K562 (cell line): Measurements from ENCODE around the gene ATP8B2. TPM values are rescaled to one million over a fixed set of nuclear protein-coding genes. Genes with fewer than 3 reads are reported as not detected.
"Not testable (repeated sequence)": the region's sequence is repeated elsewhere in the genome, so short reads cannot be mapped to it uniquely, and the experiment has no call there.

Experiments
- ATAC-seq: fragments of 200-7000 bp; cut with Tn5 transposase; 3 replicates; pipeline ENCODE4 v1.9.1; 2020; ENCODE audit warnings: moderate library complexity
- BruUV-seq: library from RNA; stranded (reverse); fragments of 400-500 nt; replicated peaks from 2 replicates; lab custom pipeline; 2021; lab: Mats Ljungman, UMichigan
- CTCF ChIA-PET: fragments of 300-600 bp; formaldehyde crosslinking; extraction: SDS; loops from one replicate; lab custom pipeline; 2021; ENCODE audit warnings: low intra/inter-chr PET ratio; lab: Yijun Ruan, JAX
- POLR2A ChIA-PET: fragments of 300-600, 350-650 bp; sonication (Branson Sonifier 250); formaldehyde crosslinking; extraction: SDS; loops from one replicate; lab custom pipeline; 2021; ENCODE audit warnings: antibody characterized with exemption, inconsistent platforms; lab: Yijun Ruan, JAX
- DNase-seq, 4 experiments: peaks; one replicate each; pipeline versions ENCODE4 v3.0.0 to v3.0.0-alpha.2; 2011 to 2018; ENCODE audit warnings: low spot score in 3 of 4, mixed read lengths in 3 of 4; ENCODE audit errors: extremely low read depth in 1 of 4
- FAIRE-seq: peaks from 2 replicates; lab custom pipeline; 2011; peaks lifted over from hg19 to GRCh38; lab: Jason Lieb, UNC
- H2AFZ ChIP-seq: 2 replicates; pipeline ENCODE4 v1.6.0; 2011; ENCODE audit warnings: low read depth, low read length, control low read depth, inconsistent platforms
- H3K27ac ChIP-seq: fragments of 200-600 bp; 3 replicates; pipeline ENCODE4 v1.8.0; 2011; ENCODE audit warnings: low read depth, mild to moderate bottlenecking, control low read depth, inconsistent platforms, low read length, moderate library complexity, mixed read lengths; ENCODE audit errors: extremely low read depth
- H3K27me3 ChIP-seq, 2 experiments: fragments of 300-600 bp in 1 of 2; 2 replicates in 1 of 2; 3 replicates in 1 of 2; pipeline versions ENCODE4 v1.6.0 to v1.8.0; 2011; ENCODE audit warnings: inconsistent platforms in 2 of 2, low read length in 2 of 2, mild to moderate bottlenecking in 1 of 2, mixed read lengths in 1 of 2, moderate library complexity in 1 of 2; ENCODE audit not compliant: control insufficient read depth in 2 of 2, insufficient read depth in 2 of 2
- H3K36me3 ChIP-seq: fragments of 300-600 bp; 3 replicates; pipeline ENCODE4 v1.8.0; 2011; ENCODE audit warnings: mild to moderate bottlenecking, low read length, inconsistent platforms; ENCODE audit not compliant: control insufficient read depth, insufficient read depth
- H3K4me1 ChIP-seq, 2 experiments: fragments of 200-600 bp in 1 of 2; replicated peaks in 1 of 2; 2 replicates in 1 of 2; 3 replicates in 1 of 2; pipeline versions ENCODE4 v1.5.1 to v1.8.0; 2011; ENCODE audit warnings: inconsistent platforms in 2 of 2, low read length in 2 of 2, mild to moderate bottlenecking in 1 of 2, mixed read lengths in 1 of 2, moderate library complexity in 1 of 2; ENCODE audit not compliant: control insufficient read depth in 2 of 2, insufficient read depth in 2 of 2
- H3K4me2 ChIP-seq: 2 replicates; pipeline ENCODE4 v1.6.1; 2011; ENCODE audit warnings: low read length, control low read depth, inconsistent platforms, mixed read lengths; ENCODE audit not compliant: insufficient read depth
- H3K4me3 ChIP-seq: fragments of 200-600 bp; sonication (generic), shearing (Covaris generic); 2 replicates; pipeline ENCODE4 v1.5.1; 2016; ENCODE audit warnings: control low read depth, inconsistent platforms
- H3K79me2 ChIP-seq: fragments of 200-600 bp; 3 replicates; pipeline ENCODE4 v1.8.0; 2011; ENCODE audit warnings: low read length, inconsistent platforms; ENCODE audit not compliant: control insufficient read depth, insufficient read depth
- H3K9ac ChIP-seq, 2 experiments: 2 replicates each; pipeline versions ENCODE4 v1.6.0 to v1.6.1; 2011; ENCODE audit warnings: low read depth in 2 of 2, low read length in 2 of 2, control low read depth in 1 of 2, inconsistent platforms in 1 of 2, mild to moderate bottlenecking in 1 of 2, mixed read lengths in 1 of 2; ENCODE audit not compliant: insufficient read depth in 1 of 2
- H3K9me1 ChIP-seq: one replicate; pipeline ENCODE4 v1.6.0; 2011; ENCODE audit warnings: inconsistent platforms, mild to moderate bottlenecking, low read length, moderate library complexity; ENCODE audit not compliant: control insufficient read depth, insufficient read depth
- H3K9me3 ChIP-seq: replicated peaks from 2 replicates; pipeline ENCODE4 v1.5.1; 2011; ENCODE audit warnings: low read depth, low read length, inconsistent platforms; ENCODE audit not compliant: control insufficient read depth, insufficient read depth
- H4K20me1 ChIP-seq: replicated peaks from 2 replicates; pipeline ENCODE4 v1.6.1; 2011; ENCODE audit warnings: low read length, inconsistent platforms, mixed read lengths; ENCODE audit not compliant: control insufficient read depth, insufficient read depth
- KDM1A ChIP-seq, 2 experiments: fragments of 450-650 bp; IDR thresholded peaks; 2 replicates each; pipeline ENCODE4 v1.6.1; 2016; ENCODE audit warnings: mild to moderate bottlenecking in 2 of 2
- WGBS: fragments of 100-300 bp; shearing (Covaris generic); methylation state at CpG from one replicate; pipeline ENCODE4 v1.1.6; 2016; ENCODE audit warnings: low coverage, mixed read lengths; ENCODE audit not compliant: insufficient coverage; ENCODE audit errors: missing lambda C conversion rate; 5-methylcytosine and 5-hydroxymethylcytosine counted together
- in situ Hi-C: fragments of 300-500 bp; cut with MboI; formaldehyde crosslinking; loops from 4 replicates; pipeline ENCODE4 v1.15.0; 2018; ENCODE audit warnings: inconsistent platforms, mixed read lengths
- intact Hi-C: fragments of 100-400 bp; cut with micrococcal nuclease; formaldehyde crosslinking; loops from 2 replicates; pipeline ENCODE4 v1.14.2; 2022
- polyA plus RNA-seq, 8 experiments: library from polyadenylated mRNA; depleted of rRNA in 4 of 8; stranded (reverse) in 5 of 8; unstranded in 3 of 8; fragments of >200 nt; fragmentation: Nextera tagmentation in 2 of 8; fragmentation: Illumina TruSeq in 1 of 8; extraction: Ambion mirVana in 2 of 8; extraction: Trizol in 1 of 8; gene quantifications; 2 replicates each; pipeline versions ENCODE4 v1.2.1 to v1.2.3, GENCODE V29; 2011 to 2014; ENCODE audit warnings: inconsistent platforms in 1 of 8, missing spikeins in 1 of 8
- total RNA-seq, 7 experiments: library from RNA; depleted of rRNA in 6 of 7; stranded (reverse); fragments of >200 nt in 6 of 7; fragmentation: Illumina TruSeq in 2 of 7; extraction: Trizol in 2 of 7; gene quantifications; 2 replicates each; pipeline versions ENCODE4 v1.2.1 to v1.2.3, GENCODE V29; 2011 to 2021; ENCODE audit warnings: low replicate concordance in 1 of 7
- TF ChIP-seq, protein P1 (sequence below): IDR thresholded peaks from 2 replicates; pipeline ENCODE4 v1.6.1; 2016; ENCODE audit warnings: missing genetic modification characterization, missing compliant biosample characterization
- TF ChIP-seq, protein P2 (sequence below): fragments of 250-450 bp; sonication (Bioruptor Pico); IDR thresholded peaks from 2 replicates; pipeline ENCODE4 v1.5.0; 2021
- TF ChIP-seq, protein P3 (sequence below): fragments of 250-450 bp; sonication (Bioruptor Pico); IDR thresholded peaks from 2 replicates; pipeline ENCODE4 v1.9.0; 2021; ENCODE audit warnings: mild to moderate bottlenecking
- TF ChIP-seq, protein P4 (sequence below): sonication (generic); formaldehyde crosslinking; IDR thresholded peaks from 2 replicates; pipeline ENCODE4 v1.8.1; 2023; ENCODE audit warnings: mild to moderate bottlenecking, missing genetic modification reagents
- TF ChIP-seq, protein P5 (sequence below): fragments of 150-350 bp; conservative IDR thresholded peaks from 2 replicates; pipeline ENCODE4 v1.6.1; 2014; ENCODE audit warnings: low read length

The ATP8B2 gene
- total and polyA plus RNA-seq, 9 of the 15 experiments (the other 6 are each of a cell fraction or from before 2014, with no cell fraction given): 0.27 to 33.2 (median 18.4) TPM

DNA sequence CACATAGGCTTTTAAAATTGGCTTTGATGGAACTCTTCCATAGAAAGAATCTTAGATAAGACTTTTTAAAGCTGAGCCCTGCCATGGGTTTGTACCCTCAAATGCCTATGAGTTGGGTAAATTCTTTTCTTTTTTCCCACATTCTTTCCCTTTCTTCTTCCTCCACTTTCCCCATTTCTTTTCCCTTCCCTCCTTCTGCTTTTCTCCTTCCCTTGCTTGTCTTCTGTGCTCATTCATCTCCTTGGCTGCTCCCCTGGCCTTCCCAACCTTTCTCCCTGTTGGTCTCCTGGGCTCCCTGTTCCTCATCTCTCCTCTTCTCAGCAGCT lies 3.8 kb upstream of the ATP8B2 start:
- BruUV-seq, H3K9me1 ChIP-seq, DNase-seq, ATAC-seq, H3K36me3 ChIP-seq, H4K20me1 ChIP-seq, CTCF ChIA-PET, FAIRE-seq, H3K27me3 ChIP-seq, H3K9me3 ChIP-seq, H2AFZ ChIP-seq, in situ Hi-C loops: not testable (repeated sequence)
- POLR2A ChIA-PET: interaction anchor here (1.2 to 1.6 kb wide), 3 partner anchors 13 to 328 kb away, joined by 3 to 8 read pairs (median 4); no protein-coding TSS in a partner anchor
- peak overlapping the region; percentile 31 for H3K4me3 ChIP-seq
- peaks cover 25% of the 10 kb centered on the region for H3K79me2 ChIP-seq
- H3K9ac ChIP-seq: peak overlapping the region; percentile 77; a peak in 3 of 4 replicates
- intact Hi-C loops: loop anchor here (2.0 kb wide), 1 partner anchor 31 kb away; no protein-coding TSS in a partner anchor
- peaks cover 30 to 44% of the 10 kb centered on the region in 2 experiments; a peak in 4 of 5 replicates for H3K4me1 ChIP-seq
- H3K4me2 ChIP-seq: peak overlapping the region; percentile 78
- H3K27ac ChIP-seq: peak overlapping the region; percentile 85
- TF ChIP-seq, protein P1, sequence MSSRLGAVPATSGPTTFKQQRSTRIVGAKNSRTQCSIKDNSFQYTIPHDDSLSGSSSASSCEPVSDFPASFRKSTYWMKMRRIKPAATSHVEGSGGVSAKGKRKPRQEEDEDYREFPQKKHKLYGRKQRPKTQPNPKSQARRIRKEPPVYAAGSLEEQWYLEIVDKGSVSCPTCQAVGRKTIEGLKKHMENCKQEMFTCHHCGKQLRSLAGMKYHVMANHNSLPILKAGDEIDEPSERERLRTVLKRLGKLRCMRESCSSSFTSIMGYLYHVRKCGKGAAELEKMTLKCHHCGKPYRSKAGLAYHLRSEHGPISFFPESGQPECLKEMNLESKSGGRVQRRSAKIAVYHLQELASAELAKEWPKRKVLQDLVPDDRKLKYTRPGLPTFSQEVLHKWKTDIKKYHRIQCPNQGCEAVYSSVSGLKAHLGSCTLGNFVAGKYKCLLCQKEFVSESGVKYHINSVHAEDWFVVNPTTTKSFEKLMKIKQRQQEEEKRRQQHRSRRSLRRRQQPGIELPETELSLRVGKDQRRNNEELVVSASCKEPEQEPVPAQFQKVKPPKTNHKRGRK (tag): peak; percentile 98
- 0 out of 4 replicates have a peak, but pooled peaks of 1 of the 2 experiments have one; percentile 2 for TF ChIP-seq KDM1A (IDR thresholded peaks at IDR 0.05)

DNA sequence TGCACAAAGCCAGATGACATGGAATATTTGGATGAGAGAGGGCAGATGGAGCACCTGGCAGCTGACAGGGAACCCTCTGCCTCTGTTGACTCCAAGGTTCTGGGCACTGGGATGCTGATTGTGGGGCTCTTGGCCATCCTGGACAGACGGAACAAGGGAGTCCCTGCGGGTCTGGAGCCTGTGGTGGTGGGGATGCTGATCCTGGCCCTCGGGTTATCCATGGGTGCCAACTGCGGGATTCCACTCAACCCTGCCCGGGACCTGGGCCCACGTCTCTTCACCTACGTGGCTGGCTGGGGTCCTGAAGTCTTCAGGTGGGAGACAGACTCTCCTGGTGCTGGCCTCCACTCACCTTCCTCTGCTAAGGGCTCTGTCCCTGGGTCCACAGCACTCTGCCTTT lies 1.8 kb upstream of the ATP8B2 start:
- H3K9me3 ChIP-seq: no peaks in the 10 kb centered on the region
- peaks cover 33% of the 10 kb centered on the region for H3K79me2 ChIP-seq
- in situ Hi-C loops: no loop called here
- 90% methylated on average over 7 of the region's 7 CpGs for WGBS
- ATAC-seq (no peak), DNase-seq (no peak), FAIRE-seq (no peak)
- no peak overlapping the region for H3K4me3 ChIP-seq
- peak overlapping the region in 1 of 2 experiments; percentile 14; a peak in 1 of 4 replicates for H3K9ac ChIP-seq
- ChIA-PET POLR2A (interaction anchor here (0.5 to 1.6 kb wide), 3 partner anchors 31 to 873 kb away, joined by 3 read pairs; no protein-coding TSS in a partner anchor), CTCF (no interaction called here)
- no peak overlapping the region for H3K4me2 ChIP-seq
- H2AFZ ChIP-seq: no peak overlapping the region
- H4K20me1 ChIP-seq: no peaks in the 10 kb centered on the region
- H3K36me3 ChIP-seq: no peaks in the 10 kb centered on the region; the same call in 2 of the 3 replicates
- no peaks in the 10 kb centered on the region for H3K27me3 ChIP-seq
- intact Hi-C loops: no loop called here
- H3K27ac ChIP-seq: no peak overlapping the region; the same call in 2 of the 3 replicates
- H3K4me1 ChIP-seq: peaks cover 35 to 57% of the 10 kb centered on the region in 2 experiments; a peak in 4 of 5 replicates
- no peaks in the 10 kb centered on the region for H3K9me1 ChIP-seq
- no TSS peak for BruUV-seq
- TF ChIP-seq, protein P2, sequence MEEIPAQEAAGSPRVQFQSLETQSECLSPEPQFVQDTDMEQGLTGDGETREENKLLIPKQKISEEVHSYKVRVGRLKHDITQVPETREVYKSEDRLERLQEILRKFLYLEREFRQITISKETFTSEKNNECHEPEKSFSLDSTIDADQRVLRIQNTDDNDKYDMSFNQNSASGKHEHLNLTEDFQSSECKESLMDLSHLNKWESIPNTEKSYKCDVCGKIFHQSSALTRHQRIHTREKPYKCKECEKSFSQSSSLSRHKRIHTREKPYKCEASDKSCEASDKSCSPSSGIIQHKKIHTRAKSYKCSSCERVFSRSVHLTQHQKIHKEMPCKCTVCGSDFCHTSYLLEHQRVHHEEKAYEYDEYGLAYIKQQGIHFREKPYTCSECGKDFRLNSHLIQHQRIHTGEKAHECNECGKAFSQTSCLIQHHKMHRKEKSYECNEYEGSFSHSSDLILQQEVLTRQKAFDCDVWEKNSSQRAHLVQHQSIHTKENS: no peak
- TF ChIP-seq, protein P3, sequence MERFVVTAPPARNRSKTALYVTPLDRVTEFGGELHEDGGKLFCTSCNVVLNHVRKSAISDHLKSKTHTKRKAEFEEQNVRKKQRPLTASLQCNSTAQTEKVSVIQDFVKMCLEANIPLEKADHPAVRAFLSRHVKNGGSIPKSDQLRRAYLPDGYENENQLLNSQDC: no peak
- TF ChIP-seq, protein P4, sequence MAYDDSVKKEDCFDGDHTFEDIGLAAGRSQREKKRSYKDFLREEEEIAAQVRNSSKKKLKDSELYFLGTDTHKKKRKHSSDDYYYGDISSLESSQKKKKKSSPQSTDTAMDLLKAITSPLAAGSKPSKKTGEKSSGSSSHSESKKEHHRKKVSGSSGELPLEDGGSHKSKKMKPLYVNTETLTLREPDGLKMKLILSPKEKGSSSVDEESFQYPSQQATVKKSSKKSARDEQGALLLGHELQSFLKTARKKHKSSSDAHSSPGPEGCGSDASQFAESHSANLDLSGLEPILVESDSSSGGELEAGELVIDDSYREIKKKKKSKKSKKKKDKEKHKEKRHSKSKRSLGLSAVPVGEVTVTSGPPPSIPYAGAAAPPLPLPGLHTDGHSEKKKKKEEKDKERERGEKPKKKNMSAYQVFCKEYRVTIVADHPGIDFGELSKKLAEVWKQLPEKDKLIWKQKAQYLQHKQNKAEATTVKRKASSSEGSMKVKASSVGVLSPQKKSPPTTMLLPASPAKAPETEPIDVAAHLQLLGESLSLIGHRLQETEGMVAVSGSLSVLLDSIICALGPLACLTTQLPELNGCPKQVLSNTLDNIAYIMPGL (CRISPR knock-in tag): no peak
- TF ChIP-seq, protein P5, sequence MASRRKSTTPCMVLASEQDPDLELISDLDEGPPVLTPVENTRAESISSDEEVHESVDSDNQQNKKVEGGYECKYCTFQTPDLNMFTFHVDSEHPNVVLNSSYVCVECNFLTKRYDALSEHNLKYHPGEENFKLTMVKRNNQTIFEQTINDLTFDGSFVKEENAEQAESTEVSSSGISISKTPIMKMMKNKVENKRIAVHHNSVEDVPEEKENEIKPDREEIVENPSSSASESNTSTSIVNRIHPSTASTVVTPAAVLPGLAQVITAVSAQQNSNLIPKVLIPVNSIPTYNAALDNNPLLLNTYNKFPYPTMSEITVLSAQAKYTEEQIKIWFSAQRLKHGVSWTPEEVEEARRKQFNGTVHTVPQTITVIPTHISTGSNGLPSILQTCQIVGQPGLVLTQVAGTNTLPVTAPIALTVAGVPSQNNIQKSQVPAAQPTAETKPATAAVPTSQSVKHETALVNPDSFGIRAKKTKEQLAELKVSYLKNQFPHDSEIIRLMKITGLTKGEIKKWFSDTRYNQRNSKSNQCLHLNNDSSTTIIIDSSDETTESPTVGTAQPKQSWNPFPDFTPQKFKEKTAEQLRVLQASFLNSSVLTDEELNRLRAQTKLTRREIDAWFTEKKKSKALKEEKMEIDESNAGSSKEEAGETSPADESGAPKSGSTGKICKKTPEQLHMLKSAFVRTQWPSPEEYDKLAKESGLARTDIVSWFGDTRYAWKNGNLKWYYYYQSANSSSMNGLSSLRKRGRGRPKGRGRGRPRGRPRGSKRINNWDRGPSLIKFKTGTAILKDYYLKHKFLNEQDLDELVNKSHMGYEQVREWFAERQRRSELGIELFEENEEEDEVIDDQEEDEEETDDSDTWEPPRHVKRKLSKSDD: no peak
